ENCODE measurements around the gene ABI2. TPM values are rescaled to one million over a fixed set of nuclear protein-coding genes. Genes with fewer than 3 reads are reported as not detected.

Gene ABI2
- total and polyA plus RNA-seq, 4 donors, result 5.4 to 10.5 (median 7.6) TPM

DNA sequence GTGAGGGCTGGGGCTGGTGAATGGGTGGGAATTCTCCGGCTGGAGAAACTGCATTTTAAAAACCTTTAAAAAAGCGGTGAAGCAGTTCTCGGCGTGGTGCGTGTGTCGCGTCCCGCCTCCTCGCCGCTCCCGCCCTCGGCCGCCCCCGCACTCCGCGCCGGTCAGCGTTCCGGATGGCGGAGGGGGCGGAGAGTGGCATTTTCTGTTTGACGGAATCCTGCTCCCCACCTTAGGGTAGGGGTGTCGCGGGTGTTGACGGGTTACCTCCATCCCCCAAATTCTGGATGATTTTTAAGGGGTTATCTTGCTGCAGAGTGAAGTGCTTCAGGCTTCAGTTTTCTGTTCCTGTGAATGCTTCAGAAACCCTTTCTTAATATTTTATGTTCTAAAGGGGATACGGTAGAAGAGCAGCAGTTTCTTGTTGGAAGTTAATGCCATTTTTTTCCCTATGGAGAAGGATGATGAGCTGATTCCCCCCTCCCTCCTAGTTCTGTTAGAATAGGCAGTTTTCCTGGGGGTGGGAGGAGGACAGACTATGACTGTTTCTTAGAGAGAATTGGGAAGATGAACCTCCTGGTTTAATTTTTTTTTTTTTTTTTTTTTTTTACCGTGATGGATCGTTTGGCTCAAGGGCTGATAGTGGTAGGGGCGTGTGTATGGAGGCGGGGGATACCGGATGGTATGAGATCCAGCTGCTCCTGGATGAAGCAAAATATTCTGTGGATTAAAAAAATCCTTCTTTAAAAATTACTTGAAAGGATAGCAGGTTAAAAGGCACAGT lies 756 bp downstream of the ABI2 start:
- WGBS, result 3% methylated on average over 31 of the region's 31 CpGs

DNA sequence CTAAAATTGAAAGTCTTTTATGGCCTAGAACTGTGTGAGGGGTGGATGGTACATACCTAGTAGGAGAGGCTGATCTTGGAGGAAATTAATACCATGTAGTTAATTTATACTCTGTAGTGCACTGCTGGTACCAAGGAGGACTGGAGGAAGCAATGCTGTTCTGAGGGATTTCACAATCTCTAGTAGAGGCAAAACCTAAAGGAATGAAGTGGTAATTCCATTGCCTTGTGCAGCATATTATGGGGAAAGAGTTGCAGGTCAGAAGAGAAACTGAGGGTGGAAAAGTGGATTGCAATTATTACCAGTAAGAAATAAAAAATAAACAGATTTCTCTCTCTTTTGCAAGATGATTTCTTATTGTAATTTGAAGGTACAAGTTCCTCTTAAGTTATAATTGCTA lies 2.2 kb downstream of the ABI2 start:
- Histone ChIP-seq H3K27ac (ENCODE audit: low read depth in 1 of 2, low read length in 2 of 2) (no peak overlapping the region), H3K27me3 (ENCODE audit: control insufficient read depth in 4 of 4, insufficient read depth in 4 of 4, low read length in 3 of 4) (no peaks in the 10 kb centered on the region), H3K9me3 (ENCODE audit: control insufficient read depth in 4 of 4, low read length in 3 of 4) (no peaks in the 10 kb centered on the region), H3K4me3 (ENCODE audit: low read depth in 1 of 3, low read length in 3 of 3) (no peak overlapping the region), H3K9ac (ENCODE audit: low read depth in 1 of 2, low read length in 2 of 2) (no peak overlapping the region), H3K36me3 (ENCODE audit: control insufficient read depth in 4 of 4, insufficient read depth in 3 of 4, low read depth in 1 of 4, low read length in 3 of 4) (no peaks in the 10 kb centered on the region), H3K4me1 (ENCODE audit: control insufficient read depth in 4 of 4, insufficient read depth in 4 of 4, low read length in 3 of 4) (peaks cover 3 to 13% (median 9%) of the 10 kb centered on the region in 4 donors)
- no peak for DNase-seq (ENCODE audit: low spot score)
- TF ChIP-seq YY1 (IDR thresholded peaks at IDR 0.05), result no peak
- TF ChIP-seq HNF4G (IDR thresholded peaks at IDR 0.05), result no peak
- TF ChIP-seq, protein P1, sequence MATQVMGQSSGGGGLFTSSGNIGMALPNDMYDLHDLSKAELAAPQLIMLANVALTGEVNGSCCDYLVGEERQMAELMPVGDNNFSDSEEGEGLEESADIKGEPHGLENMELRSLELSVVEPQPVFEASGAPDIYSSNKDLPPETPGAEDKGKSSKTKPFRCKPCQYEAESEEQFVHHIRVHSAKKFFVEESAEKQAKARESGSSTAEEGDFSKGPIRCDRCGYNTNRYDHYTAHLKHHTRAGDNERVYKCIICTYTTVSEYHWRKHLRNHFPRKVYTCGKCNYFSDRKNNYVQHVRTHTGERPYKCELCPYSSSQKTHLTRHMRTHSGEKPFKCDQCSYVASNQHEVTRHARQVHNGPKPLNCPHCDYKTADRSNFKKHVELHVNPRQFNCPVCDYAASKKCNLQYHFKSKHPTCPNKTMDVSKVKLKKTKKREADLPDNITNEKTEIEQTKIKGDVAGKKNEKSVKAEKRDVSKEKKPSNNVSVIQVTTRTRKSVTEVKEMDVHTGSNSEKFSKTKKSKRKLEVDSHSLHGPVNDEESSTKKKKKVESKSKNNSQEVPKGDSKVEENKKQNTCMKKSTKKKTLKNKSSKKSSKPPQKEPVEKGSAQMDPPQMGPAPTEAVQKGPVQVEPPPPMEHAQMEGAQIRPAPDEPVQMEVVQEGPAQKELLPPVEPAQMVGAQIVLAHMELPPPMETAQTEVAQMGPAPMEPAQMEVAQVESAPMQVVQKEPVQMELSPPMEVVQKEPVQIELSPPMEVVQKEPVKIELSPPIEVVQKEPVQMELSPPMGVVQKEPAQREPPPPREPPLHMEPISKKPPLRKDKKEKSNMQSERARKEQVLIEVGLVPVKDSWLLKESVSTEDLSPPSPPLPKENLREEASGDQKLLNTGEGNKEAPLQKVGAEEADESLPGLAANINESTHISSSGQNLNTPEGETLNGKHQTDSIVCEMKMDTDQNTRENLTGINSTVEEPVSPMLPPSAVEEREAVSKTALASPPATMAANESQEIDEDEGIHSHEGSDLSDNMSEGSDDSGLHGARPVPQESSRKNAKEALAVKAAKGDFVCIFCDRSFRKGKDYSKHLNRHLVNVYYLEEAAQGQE (IDR thresholded peaks at IDR 0.05), result no peak
- TF ChIP-seq, protein P2, sequence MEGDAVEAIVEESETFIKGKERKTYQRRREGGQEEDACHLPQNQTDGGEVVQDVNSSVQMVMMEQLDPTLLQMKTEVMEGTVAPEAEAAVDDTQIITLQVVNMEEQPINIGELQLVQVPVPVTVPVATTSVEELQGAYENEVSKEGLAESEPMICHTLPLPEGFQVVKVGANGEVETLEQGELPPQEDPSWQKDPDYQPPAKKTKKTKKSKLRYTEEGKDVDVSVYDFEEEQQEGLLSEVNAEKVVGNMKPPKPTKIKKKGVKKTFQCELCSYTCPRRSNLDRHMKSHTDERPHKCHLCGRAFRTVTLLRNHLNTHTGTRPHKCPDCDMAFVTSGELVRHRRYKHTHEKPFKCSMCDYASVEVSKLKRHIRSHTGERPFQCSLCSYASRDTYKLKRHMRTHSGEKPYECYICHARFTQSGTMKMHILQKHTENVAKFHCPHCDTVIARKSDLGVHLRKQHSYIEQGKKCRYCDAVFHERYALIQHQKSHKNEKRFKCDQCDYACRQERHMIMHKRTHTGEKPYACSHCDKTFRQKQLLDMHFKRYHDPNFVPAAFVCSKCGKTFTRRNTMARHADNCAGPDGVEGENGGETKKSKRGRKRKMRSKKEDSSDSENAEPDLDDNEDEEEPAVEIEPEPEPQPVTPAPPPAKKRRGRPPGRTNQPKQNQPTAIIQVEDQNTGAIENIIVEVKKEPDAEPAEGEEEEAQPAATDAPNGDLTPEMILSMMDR (IDR thresholded peaks at IDR 0.05; ENCODE audit: low read depth, low read length, missing input control), result no peak
- no peak for TF ChIP-seq HNF4A (conservative IDR thresholded peaks at IDR 0.05)
- no peak for TF ChIP-seq JUND (IDR thresholded peaks at IDR 0.05)
- no peak for TF ChIP-seq EGR1 (IDR thresholded peaks at IDR 0.05; ENCODE audit: low read depth in 2 of 2)
- no peak for TF ChIP-seq NR2F2 (IDR thresholded peaks at IDR 0.05)
- TF ChIP-seq RXRA (IDR thresholded peaks at IDR 0.05), result no peak
- TF ChIP-seq, protein P3, sequence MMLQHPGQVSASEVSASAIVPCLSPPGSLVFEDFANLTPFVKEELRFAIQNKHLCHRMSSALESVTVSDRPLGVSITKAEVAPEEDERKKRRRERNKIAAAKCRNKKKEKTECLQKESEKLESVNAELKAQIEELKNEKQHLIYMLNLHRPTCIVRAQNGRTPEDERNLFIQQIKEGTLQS (IDR thresholded peaks at IDR 0.05), result no peak
- no peak for TF ChIP-seq GABPA (IDR thresholded peaks at IDR 0.05 in 1 of 2, conservative IDR thresholded peaks at IDR 0.05 in 1 of 2)
- TF ChIP-seq, protein P4, sequence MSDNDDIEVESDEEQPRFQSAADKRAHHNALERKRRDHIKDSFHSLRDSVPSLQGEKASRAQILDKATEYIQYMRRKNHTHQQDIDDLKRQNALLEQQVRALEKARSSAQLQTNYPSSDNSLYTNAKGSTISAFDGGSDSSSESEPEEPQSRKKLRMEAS (IDR thresholded peaks at IDR 0.05), result no peak
- no peak for TF ChIP-seq RAD21 (IDR thresholded peaks at IDR 0.05)
- TF ChIP-seq TAF1 (conservative IDR thresholded peaks at IDR 0.05), result no peak

More for the DNA sequence above, 756 bp downstream of the ABI2 start:
- peak; percentile 51 for DNase-seq (ENCODE audit: low spot score)
- TF ChIP-seq FOXA2 (IDR thresholded peaks at IDR 0.05) (no peak), TAF1 (conservative IDR thresholded peaks at IDR 0.05) (no peak), EGR1 (IDR thresholded peaks at IDR 0.05; ENCODE audit: low read depth in 2 of 2) (peak; percentile 96 to 98)
- H3K9me3 ChIP-seq (ENCODE audit: control insufficient read depth in 4 of 4, low read length in 3 of 4), result no peaks in the 10 kb centered on the region
- H3K36me3 ChIP-seq (ENCODE audit: control insufficient read depth in 4 of 4, insufficient read depth in 3 of 4, low read depth in 1 of 4, low read length in 3 of 4), result no peaks in the 10 kb centered on the region
- peak overlapping the region; percentile 74 to 100 (median 90) for H3K4me3 ChIP-seq (ENCODE audit: low read depth in 1 of 3, low read length in 3 of 3)
- peak overlapping the region; percentile 56 to 84 for H3K9ac ChIP-seq (ENCODE audit: low read depth in 1 of 2, low read length in 2 of 2)
- no peaks in the 10 kb centered on the region for H3K27me3 ChIP-seq (ENCODE audit: control insufficient read depth in 4 of 4, insufficient read depth in 4 of 4, low read length in 3 of 4)
- peaks cover 3 to 13% (median 9%) of the 10 kb centered on the region in 4 donors for H3K4me1 ChIP-seq (ENCODE audit: control insufficient read depth in 4 of 4, insufficient read depth in 4 of 4, low read length in 3 of 4)
- H3K27ac ChIP-seq (ENCODE audit: low read depth in 1 of 2, low read length in 2 of 2), result peak overlapping the region; percentile 63 to 78

Measured in liver (tissue), 9 donors.